C4-2B (cell line): Measurements from ENCODE around the gene MCFD2.

Source experiments
- ZFX ChIP-seq: fragments of 450-650 bp; IDR thresholded peaks from 2 replicates; pipeline ENCODE4 v1.6.1; 2017
- TF ChIP-seq, protein P1 (sequence below): fragments of 450-650 bp; conservative IDR thresholded peaks from 2 replicates; pipeline ENCODE4 v1.5.1; 2017; ENCODE audit warnings: mild to moderate bottlenecking

DNA sequence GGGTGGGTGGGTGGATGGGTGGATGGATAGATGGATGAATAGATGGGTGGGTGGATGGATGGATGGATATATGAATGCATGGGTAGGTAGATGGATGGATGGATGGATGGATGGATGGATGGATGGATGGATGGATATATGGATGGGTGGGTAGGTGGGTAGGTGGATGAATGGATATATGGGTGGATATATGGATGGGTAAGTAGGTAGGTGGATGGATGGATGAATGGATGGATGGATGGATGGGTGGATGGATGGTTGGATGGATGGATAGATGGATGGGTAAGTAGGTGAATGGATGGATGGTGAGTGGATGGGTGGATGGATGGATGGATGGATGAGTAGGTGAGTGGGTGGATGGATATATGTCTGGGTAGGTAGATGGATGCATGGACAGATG lies 36.1 kb downstream of the MCFD2 start:
- TF ChIP-seq, protein P1, sequence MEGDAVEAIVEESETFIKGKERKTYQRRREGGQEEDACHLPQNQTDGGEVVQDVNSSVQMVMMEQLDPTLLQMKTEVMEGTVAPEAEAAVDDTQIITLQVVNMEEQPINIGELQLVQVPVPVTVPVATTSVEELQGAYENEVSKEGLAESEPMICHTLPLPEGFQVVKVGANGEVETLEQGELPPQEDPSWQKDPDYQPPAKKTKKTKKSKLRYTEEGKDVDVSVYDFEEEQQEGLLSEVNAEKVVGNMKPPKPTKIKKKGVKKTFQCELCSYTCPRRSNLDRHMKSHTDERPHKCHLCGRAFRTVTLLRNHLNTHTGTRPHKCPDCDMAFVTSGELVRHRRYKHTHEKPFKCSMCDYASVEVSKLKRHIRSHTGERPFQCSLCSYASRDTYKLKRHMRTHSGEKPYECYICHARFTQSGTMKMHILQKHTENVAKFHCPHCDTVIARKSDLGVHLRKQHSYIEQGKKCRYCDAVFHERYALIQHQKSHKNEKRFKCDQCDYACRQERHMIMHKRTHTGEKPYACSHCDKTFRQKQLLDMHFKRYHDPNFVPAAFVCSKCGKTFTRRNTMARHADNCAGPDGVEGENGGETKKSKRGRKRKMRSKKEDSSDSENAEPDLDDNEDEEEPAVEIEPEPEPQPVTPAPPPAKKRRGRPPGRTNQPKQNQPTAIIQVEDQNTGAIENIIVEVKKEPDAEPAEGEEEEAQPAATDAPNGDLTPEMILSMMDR, result no peak
- TF ChIP-seq ZFX, result no peak
